22Rv1 (cell line): ENCODE results near the gene LMO3.

Experiments used
- ZFX ChIP-seq: fragments of 450-650 bp; IDR thresholded peaks from 2 replicates; pipeline ENCODE4 v1.6.1; 2017; ENCODE audit warnings: antibody characterized with exemption, borderline replicate concordance
- TF ChIP-seq, protein P1 (sequence below): fragments of 450-650 bp; IDR thresholded peaks from 2 replicates; pipeline ENCODE4 v1.5.1; 2017; ENCODE audit warnings: mild to moderate bottlenecking

DNA sequence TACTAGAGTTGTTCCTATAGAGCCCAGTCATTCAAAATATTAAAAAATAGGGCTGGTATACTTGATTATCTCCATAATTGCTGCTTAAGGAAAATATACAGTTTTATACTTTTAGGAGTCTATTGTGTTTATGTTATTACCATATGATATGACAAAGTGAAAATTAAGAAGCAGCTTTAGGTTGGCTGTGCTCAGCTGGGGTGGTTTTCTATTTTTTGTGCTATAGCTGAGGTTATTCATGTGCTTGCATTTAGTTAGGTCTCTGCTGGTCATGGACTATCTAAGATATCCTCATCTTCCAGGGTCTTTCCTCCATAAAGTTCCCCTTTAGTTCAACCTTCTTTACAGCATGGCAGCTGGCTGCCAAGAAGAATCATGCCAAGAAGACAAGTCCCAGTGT is 13.6 kb upstream of the LMO3 start:
- TF ChIP-seq, protein P1, sequence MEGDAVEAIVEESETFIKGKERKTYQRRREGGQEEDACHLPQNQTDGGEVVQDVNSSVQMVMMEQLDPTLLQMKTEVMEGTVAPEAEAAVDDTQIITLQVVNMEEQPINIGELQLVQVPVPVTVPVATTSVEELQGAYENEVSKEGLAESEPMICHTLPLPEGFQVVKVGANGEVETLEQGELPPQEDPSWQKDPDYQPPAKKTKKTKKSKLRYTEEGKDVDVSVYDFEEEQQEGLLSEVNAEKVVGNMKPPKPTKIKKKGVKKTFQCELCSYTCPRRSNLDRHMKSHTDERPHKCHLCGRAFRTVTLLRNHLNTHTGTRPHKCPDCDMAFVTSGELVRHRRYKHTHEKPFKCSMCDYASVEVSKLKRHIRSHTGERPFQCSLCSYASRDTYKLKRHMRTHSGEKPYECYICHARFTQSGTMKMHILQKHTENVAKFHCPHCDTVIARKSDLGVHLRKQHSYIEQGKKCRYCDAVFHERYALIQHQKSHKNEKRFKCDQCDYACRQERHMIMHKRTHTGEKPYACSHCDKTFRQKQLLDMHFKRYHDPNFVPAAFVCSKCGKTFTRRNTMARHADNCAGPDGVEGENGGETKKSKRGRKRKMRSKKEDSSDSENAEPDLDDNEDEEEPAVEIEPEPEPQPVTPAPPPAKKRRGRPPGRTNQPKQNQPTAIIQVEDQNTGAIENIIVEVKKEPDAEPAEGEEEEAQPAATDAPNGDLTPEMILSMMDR, result no peak
- TF ChIP-seq ZFX, result no peak
